GM12878 (cell line): ENCODE results near the gene CNPY1. TPM values are rescaled to one million over a fixed set of nuclear protein-coding genes. Genes with fewer than 3 reads are reported as not detected.

Source experiments
- ATAC-seq: fragments of 200-7000 bp; cut with Tn5 transposase; 3 replicates; pipeline ENCODE4 v1.9.1; 2020; ENCODE audit warnings: mild to moderate bottlenecking, moderate library complexity
- BruUV-seq: library from RNA; stranded (reverse); fragments of 400-500 nt; replicated peaks from 2 replicates; lab custom pipeline; 2021; lab: Mats Ljungman, UMichigan
- CTCF ChIA-PET: fragments of 300-600 bp; sonication (Branson Sonifier 250); formaldehyde crosslinking; extraction: SDS; loops from one replicate; lab custom pipeline; 2021; ENCODE audit warnings: inconsistent platforms; lab: Yijun Ruan, JAX
- POLR2A ChIA-PET: fragments of 350-600 bp; formaldehyde crosslinking; extraction: SDS; loops from one replicate; lab custom pipeline; 2021; ENCODE audit warnings: inconsistent platforms; lab: Charles Lee
- RAD21 ChIA-PET: fragments of 300-600 bp; sonication (Branson Sonifier 250); formaldehyde crosslinking; loops from one replicate; lab custom pipeline; 2023; ENCODE audit warnings: antibody characterized with exemption; ENCODE audit not compliant: unreplicated experiment; lab: Charles Lee
- SMC1A ChIA-PET: fragments of 300-600 bp; sonication (Branson Sonifier 250); formaldehyde crosslinking; loops from one replicate; lab custom pipeline; 2023; ENCODE audit not compliant: unreplicated experiment, uncharacterized antibody; lab: Charles Lee
- DNase-seq: peaks from one replicate; pipeline ENCODE4 v3.0.0-alpha.2; 2011; ENCODE audit warnings: low read depth, low spot score
- FAIRE-seq: peaks from 3 replicates; lab custom pipeline; 2011; peaks lifted over from hg19 to GRCh38; lab: Jason Lieb, UNC
- H2AFZ ChIP-seq: 2 replicates; pipeline ENCODE4 v1.6.0; 2011; ENCODE audit warnings: low read depth, low read length, control low read depth; ENCODE audit not compliant: control insufficient read depth
- H3K27ac ChIP-seq: 2 replicates; pipeline ENCODE4 v1.5.1; 2011; ENCODE audit warnings: control low read depth; ENCODE audit not compliant: control insufficient read depth, insufficient read depth
- H3K27me3 ChIP-seq, 2 experiments: replicated peaks in 1 of 2; 2 replicates each; pipeline versions ENCODE4 v1.6.0 to v1.6.1; 2011; ENCODE audit warnings: low read length in 1 of 2; ENCODE audit not compliant: control insufficient read depth in 2 of 2, insufficient read depth in 2 of 2
- H3K36me3 ChIP-seq, 2 experiments: 2 replicates each; pipeline ENCODE4 v1.5.1; 2011; ENCODE audit warnings: low read length in 1 of 2; ENCODE audit not compliant: control insufficient read depth in 2 of 2, insufficient read depth in 2 of 2
- H3K4me1 ChIP-seq: 2 replicates; pipeline ENCODE4 v1.6.1; 2011; ENCODE audit warnings: mild to moderate bottlenecking, low read length, moderate library complexity, mixed read lengths; ENCODE audit not compliant: control insufficient read depth, insufficient read depth
- H3K4me2 ChIP-seq: 2 replicates; pipeline ENCODE4 v1.6.0; 2011; ENCODE audit warnings: control low read depth; ENCODE audit not compliant: control insufficient read depth, insufficient read depth
- H3K4me3 ChIP-seq: fragments of 200-600 bp; sonication (generic); 2 replicates; pipeline ENCODE4 v1.5.1; 2016
- H3K79me2 ChIP-seq: 2 replicates; pipeline ENCODE4 v1.6.0; 2011; ENCODE audit warnings: low read length; ENCODE audit not compliant: control insufficient read depth, insufficient read depth
- H3K9ac ChIP-seq: 2 replicates; pipeline ENCODE4 v1.8.0; 2011; ENCODE audit warnings: low read length, control low read depth, mixed read lengths; ENCODE audit not compliant: control insufficient read depth, insufficient read depth
- H3K9me3 ChIP-seq: replicated peaks from 3 replicates; pipeline ENCODE4 v1.5.1; 2011; ENCODE audit warnings: mild to moderate bottlenecking, low read length; ENCODE audit not compliant: control insufficient read depth, insufficient read depth
- H4K20me1 ChIP-seq: 2 replicates; pipeline ENCODE4 v1.6.0; 2011; ENCODE audit not compliant: control insufficient read depth, insufficient read depth
- CEBPZ ChIP-seq: fragments of 150-350 bp; IDR thresholded peaks from 2 replicates; pipeline ENCODE4 v1.6.1; 2016; ENCODE audit warnings: low read depth, low read length
- CHD4 ChIP-seq: fragments of 200-600 bp; sonication (generic); IDR thresholded peaks from 2 replicates; pipeline ENCODE4 v1.6.1; 2016; ENCODE audit warnings: mild to moderate bottlenecking
- E2F4 ChIP-seq: IDR thresholded peaks from 2 replicates; pipeline ENCODE4 v1.6.1; 2012; ENCODE audit warnings: low read depth, low read length, improper control_type of control experiment
- EP300 ChIP-seq, 2 experiments: fragments of 150-350 bp in 1 of 2; IDR thresholded peaks; 2 replicates each; pipeline ENCODE4 v1.6.1; 2011 to 2012; ENCODE audit warnings: low read depth in 2 of 2, low read length in 2 of 2, borderline replicate concordance in 1 of 2, improper control_type of control experiment in 1 of 2, inconsistent platforms in 1 of 2; ENCODE audit not compliant: control insufficient read depth in 1 of 2
- MEF2B ChIP-seq: fragments of 450-650 bp; IDR thresholded peaks from 2 replicates; pipeline ENCODE4 v1.6.1; 2018; ENCODE audit warnings: mild to moderate bottlenecking, moderate library complexity; ENCODE audit not compliant: partially characterized antibody, poor library complexity, severe bottlenecking
- MYC ChIP-seq: IDR thresholded peaks from 2 replicates; pipeline ENCODE4 v1.6.1; 2011; ENCODE audit warnings: mild to moderate bottlenecking, low read length, moderate library complexity, inconsistent platforms; ENCODE audit not compliant: insufficient read depth, insufficient replicate concordance, insufficient read length, severe bottlenecking
- NKRF ChIP-seq: fragments of 450-650 bp; conservative IDR thresholded peaks from 2 replicates; pipeline ENCODE4 v1.6.1; 2017; ENCODE audit warnings: mild to moderate bottlenecking, moderate library complexity
- PAX5 ChIP-seq: IDR thresholded peaks from 2 replicates; pipeline ENCODE4 v1.6.1; 2011; ENCODE audit warnings: low read depth, low read length, borderline replicate concordance
- RAD51 ChIP-seq: fragments of 450-650 bp; IDR thresholded peaks from 2 replicates; pipeline ENCODE4 v1.6.1; 2016; ENCODE audit warnings: moderate library complexity, mild to moderate bottlenecking, inconsistent platforms
- RELA ChIP-seq: fragments of 450-650 bp; IDR thresholded peaks from 2 replicates; pipeline ENCODE4 v1.8.0; 2014; ENCODE audit warnings: borderline replicate concordance; ENCODE audit not compliant: partially characterized antibody
- SIX5 ChIP-seq: IDR thresholded peaks from 2 replicates; pipeline ENCODE4 v1.6.1; 2011; ENCODE audit warnings: mild to moderate bottlenecking, low read depth, low read length, moderate library complexity; ENCODE audit not compliant: severe bottlenecking
- SMAD5 ChIP-seq: IDR thresholded peaks from 2 replicates; pipeline ENCODE4 v1.6.1; 2016; ENCODE audit warnings: antibody characterized with exemption, low read depth
- WGBS: methylation state at CpG from one replicate; pipeline ENCODE4 v1.1.6; 2016; ENCODE audit warnings: low lambda C conversion rate; ENCODE audit not compliant: insufficient replicate concordance, insufficient coverage; ENCODE audit errors: missing lambda C conversion rate; 5-methylcytosine and 5-hydroxymethylcytosine counted together
- in situ Hi-C: fragments of 300-500 bp; cut with MboI; formaldehyde crosslinking; loops from 9 replicates; pipeline ENCODE4 v1.14.3; 2018; ENCODE audit warnings: mixed read lengths
- intact Hi-C: fragments of 100-400 bp; cut with micrococcal nuclease; formaldehyde crosslinking; loops from one replicate; pipeline ENCODE4 v1.14.2; 2022; ENCODE audit not compliant: unreplicated experiment
- polyA plus RNA-seq, 11 experiments: library from polyadenylated mRNA; depleted of rRNA in 4 of 11; unstranded in 6 of 11; stranded (reverse) in 5 of 11; fragments of >200 nt; fragmentation: Nextera tagmentation in 4 of 11; fragmentation: Illumina TruSeq in 1 of 11; extraction: Ambion mirVana in 4 of 11; extraction: Trizol in 1 of 11; gene quantifications; 1 replicate in 1 of 11; 2 replicates in 10 of 11; pipeline versions ENCODE4 v1.2.1 to v1.2.3, GENCODE V29; 2011 to 2016; ENCODE audit warnings: inconsistent platforms in 2 of 11, missing spikeins in 2 of 11, low read depth in 1 of 11
- total RNA-seq, 4 experiments: library from RNA; depleted of rRNA in 3 of 4; stranded (reverse); fragments of >200 nt in 3 of 4; fragmentation: Illumina TruSeq in 1 of 4; extraction: Trizol in 1 of 4; gene quantifications; 2 replicates each; pipeline versions ENCODE4 v1.2.1 to v1.2.3, GENCODE V29; 2013 to 2021

CNPY1 gene
- total and polyA plus RNA-seq, 10 of the 15 experiments (the other 5 are each of a cell fraction or from before 2014, with no cell fraction given): not detected

- no peak for TF ChIP-seq MEF2B
- no peak for TF ChIP-seq E2F4
- no peak for TF ChIP-seq RELA
- no peak for TF ChIP-seq PAX5
- no peak for TF ChIP-seq RAD51
- no peak for TF ChIP-seq CEBPZ
- no peak for TF ChIP-seq CHD4
- TF ChIP-seq SMAD5: no peak
- no peak for TF ChIP-seq NKRF
- no peak for TF ChIP-seq EP300 (IDR thresholded peaks at IDR 0.05; ENCODE audit: borderline replicate concordance in 1 of 2, control insufficient read depth in 1 of 2, low read depth in 2 of 2, low read length in 2 of 2)
- no peak for TF ChIP-seq MYC
- no peak for TF ChIP-seq SIX5
- no peak overlapping the region for H2AFZ ChIP-seq
- H3K4me1 ChIP-seq: no peaks in the 10 kb centered on the region
- ATAC-seq (no peak), DNase-seq (no peak), FAIRE-seq (no peak)
- no peaks in the 10 kb centered on the region for H3K36me3 ChIP-seq
- WGBS: 61% methylated on average over 33 of the region's 33 CpGs
- no peaks in the 10 kb centered on the region; a peak in 2 of 4 replicates for H3K27me3 ChIP-seq
- no peaks in the 10 kb centered on the region for H3K9me3 ChIP-seq
- no peak overlapping the region for H3K27ac ChIP-seq
- ChIA-PET SMC1A (no interaction called here), POLR2A (no interaction called here), RAD21 (no interaction called here), CTCF (no interaction called here)
- H4K20me1 ChIP-seq: no peaks in the 10 kb centered on the region
- intact Hi-C loops (no loop called here), in situ Hi-C loops (no loop called here)
- no peak overlapping the region for H3K9ac ChIP-seq
- no TSS peak for BruUV-seq
- H3K4me2 ChIP-seq: no peak overlapping the region
- H3K4me3 ChIP-seq: no peak overlapping the region
- H3K79me2 ChIP-seq: no peaks in the 10 kb centered on the region
Observed at GRCh38 chr7:155555116-155555695, 8.8 kb upstream of the CNPY1 start.
